HG03064 (cell line): ENCODE results near the gene FCRL4.
A peak's percentile ranks its signal among the peaks of the same experiment; 100 is the strongest.
"Not testable (repeated sequence)": the region's sequence is repeated elsewhere in the genome, so short reads cannot be mapped to it uniquely, and the experiment has no call there.

Experiments
- ATAC-seq: cut with Tn5 transposase; IDR thresholded peaks from one replicate; pipeline ENCODE4 v1.9.1; 2021; ENCODE audit warnings: low read depth; ENCODE audit not compliant: unreplicated experiment

FCRL4 gene

GRCh38 chr1:157551694-157552693 is 45.9 kb downstream of the FCRL4 start, which contains the start of gene FCRL5:
TSS of gene FCRL5 (minus strand) at chr1:157552515. CDS start at chr1:157552362, 153 bp downstream.
- ATAC-seq: peak; percentile 82

GRCh38 chr1:157548081-157548480 is 49.8 kb downstream of the FCRL4 start:
- not testable (repeated sequence) for ATAC-seq

- no peak for ATAC-seq
These were observed 55.2 kb downstream of the FCRL4 start for GRCh38 chr1:157542676-157543075.

GRCh38 chr1:157540852-157541251 is 57.0 kb downstream of the FCRL4 start:
- ATAC-seq: no peak

- ATAC-seq: no peak
These were observed 57.6 kb downstream of the FCRL4 start for GRCh38 chr1:157540160-157540748.

- no peak for ATAC-seq
These were observed 58.3 kb downstream of the FCRL4 start for GRCh38 chr1:157539568-157539967.

GRCh38 chr1:157532569-157532968 is 65.3 kb downstream of the FCRL4 start:
- ATAC-seq: no peak

- ATAC-seq: peak; percentile 69
These were observed 74.0 kb downstream of the FCRL4 start for GRCh38 chr1:157523774-157524493.
